PC-3 (cell line): ENCODE measurements around the gene FAM107B. TPM values are rescaled to one million over a fixed set of nuclear protein-coding genes. Genes with fewer than 3 reads are reported as not detected.

Experiments
- ATAC-seq: fragments of 200-7000 bp; cut with Tn5 transposase; 2 replicates; pipeline ENCODE4 v1.9.1; 2020; ENCODE audit warnings: mild to moderate bottlenecking, moderate library complexity
- BruUV-seq: library from RNA; stranded (reverse); fragments of 400-500 nt; replicated peaks from 2 replicates; lab custom pipeline; 2021; lab: Mats Ljungman, UMichigan
- CTCF ChIA-PET: fragments of 300-600 bp; sonication (Branson Sonifier 250); formaldehyde crosslinking; loops from one replicate; lab custom pipeline; 2022; ENCODE audit warnings: antibody characterized with exemption; lab: Charles Lee
- POLR2A ChIA-PET: fragments of 300-600 bp; sonication (Branson Sonifier 250); formaldehyde crosslinking; loops from one replicate; lab custom pipeline; 2022; ENCODE audit warnings: antibody characterized with exemption; ENCODE audit not compliant: unreplicated experiment; lab: Charles Lee
- DNase-seq: peaks from one replicate; pipeline ENCODE4 v3.0.0-alpha.2; 2015
- H2AFZ ChIP-seq: fragments of 300-600 bp; sonication (generic); 2 replicates; pipeline ENCODE4 v1.6.0; 2016; ENCODE audit warnings: antibody characterized with exemption, low read length
- H3F3A ChIP-seq: fragments of 300-600 bp; sonication (generic); one replicate; pipeline ENCODE4 v1.6.0; 2017; ENCODE audit warnings: antibody characterized with exemption, low read length, control low read depth, mild to moderate bottlenecking; ENCODE audit not compliant: unreplicated experiment
- H3K27ac ChIP-seq: fragments of 300-600 bp; sonication (generic); 2 replicates; pipeline ENCODE4 v1.5.1; 2016; ENCODE audit warnings: mild to moderate bottlenecking, low read length
- H3K27me3 ChIP-seq: fragments of 300-600 bp; sonication (generic); 2 replicates; pipeline ENCODE4 v1.6.1; 2016; ENCODE audit warnings: low read length, mixed read lengths
- H3K36me3 ChIP-seq: fragments of 300-600 bp; sonication (generic); 2 replicates; pipeline ENCODE4 v1.6.1; 2016; ENCODE audit warnings: low read depth, mixed run types, low read length, mixed read lengths
- H3K4me1 ChIP-seq: fragments of 300-600 bp; sonication (generic); 2 replicates; pipeline ENCODE4 v1.5.1; 2016; ENCODE audit warnings: low read length; ENCODE audit not compliant: insufficient read depth
- H3K4me2 ChIP-seq: fragments of 300-600 bp; sonication (generic); 2 replicates; pipeline ENCODE4 v1.6.0; 2016; ENCODE audit warnings: low read length
- H3K4me3 ChIP-seq: fragments of 300-600 bp; sonication (generic); 2 replicates; pipeline ENCODE4 v1.5.1; 2016; ENCODE audit warnings: mild to moderate bottlenecking, low read length, mixed read lengths
- H3K79me2 ChIP-seq: fragments of 300-600 bp; sonication (generic); 2 replicates; pipeline ENCODE4 v1.6.1; 2017; ENCODE audit warnings: low read length, mixed read lengths
- H3K9ac ChIP-seq: fragments of 300-600 bp; sonication (generic); 2 replicates; pipeline ENCODE4 v1.6.0; 2016; ENCODE audit warnings: mild to moderate bottlenecking, low read length
- H3K9me2 ChIP-seq: fragments of 300-600 bp; sonication (generic); replicated peaks from 2 replicates; pipeline ENCODE4 v1.6.1; 2016; ENCODE audit warnings: mixed run types, low read length, mixed read lengths
- H3K9me3 ChIP-seq: fragments of 300-600 bp; sonication (generic); 2 replicates; pipeline ENCODE4 v1.6.1; 2016; ENCODE audit warnings: low read length, mixed read lengths
- H4K20me1 ChIP-seq: fragments of 300-600 bp; sonication (generic); 2 replicates; pipeline ENCODE4 v1.6.1; 2016; ENCODE audit warnings: low read length, mixed read lengths
- CTCF ChIP-seq: fragments of 300-600 bp; sonication (generic); conservative IDR thresholded peaks from 2 replicates; pipeline ENCODE4 v1.5.1; 2017; ENCODE audit warnings: antibody characterized with exemption, low read depth, mild to moderate bottlenecking, low read length
- EZH2 ChIP-seq: fragments of 300-600 bp; sonication (generic); IDR thresholded peaks from one replicate; pipeline ENCODE4 v1.6.1; 2017; ENCODE audit warnings: antibody characterized with exemption, mild to moderate bottlenecking, low read length; ENCODE audit not compliant: unreplicated experiment
- EZH2phosphoT487 ChIP-seq: fragments of 300-600 bp; sonication (generic); IDR thresholded peaks from 2 replicates; pipeline ENCODE4 v1.6.1; 2018; ENCODE audit warnings: mild to moderate bottlenecking, antibody characterized with exemption, low read length, borderline replicate concordance
- intact Hi-C: fragments of 100-400 bp; cut with micrococcal nuclease; formaldehyde crosslinking; loops from 2 replicates; pipeline ENCODE4 v1.9.0; 2023
- total RNA-seq: library from RNA; depleted of rRNA; stranded (reverse); fragments of >200 nt; gene quantifications from 2 replicates; pipeline ENCODE4 v1.2.3, GENCODE V29; 2014

FAM107B gene
- total RNA-seq, 1 experiment from 2014 or later = 36.6 TPM

GRCh38 chr10:14588084-14588937 lies 186.4 kb downstream of the FAM107B start:
- POLR2A ChIA-PET = interaction anchor here (0.5 to 1.0 kb wide), 4 partner anchors 10 to 372 kb away, joined by 3 to 8 read pairs (median 4); no protein-coding TSS in a partner anchor
- Histone ChIP-seq H3K27me3 (no peaks in the 10 kb centered on the region), H3K79me2 (peaks cover 78% of the 10 kb centered on the region), H3K4me2 (peak overlapping the region; percentile 64), H4K20me1 (no peaks in the 10 kb centered on the region), H3K36me3 (peaks cover 18% of the 10 kb centered on the region; the same call in 1 of the 2 replicates), H3K4me3 (peak overlapping the region; percentile 37), H3K9ac (peak overlapping the region; percentile 83), H3K9me2 (no peaks in the 10 kb centered on the region), H3K27ac (peak overlapping the region; percentile 98), H3K4me1 (peaks cover 70% of the 10 kb centered on the region), H3K9me3 (no peaks in the 10 kb centered on the region), H2AFZ (no peak overlapping the region), H3F3A (no peaks in the 10 kb centered on the region)
- peak; percentile 64 for ATAC-seq
- DNase-seq = peak; percentile 77
- CTCF ChIA-PET = interaction anchor here (0.6 kb wide), 1 partner anchor 13 kb away, joined by 3 read pairs; no protein-coding TSS in a partner anchor
- intact Hi-C loops = loop anchor here (1.0 to 5.0 kb wide), 2 partner anchors 10 to 41 kb away; no protein-coding TSS in a partner anchor
- BruUV-seq = TSS peak; percentile 68
- TF ChIP-seq CTCF (no peak), EZH2phosphoT487 (no peak), EZH2 (no peak)

- no peak for DNase-seq
- H3K4me3 ChIP-seq = 0 out of 2 replicates have a peak overlapping the region, but pooled peaks have one; percentile 12
- H3K27me3 ChIP-seq = no peaks in the 10 kb centered on the region
- no peaks in the 10 kb centered on the region for H3K9me3 ChIP-seq
- H3K36me3 ChIP-seq = peaks cover 18% of the 10 kb centered on the region; the same call in 1 of the 2 replicates
- H3K4me1 ChIP-seq = peaks cover 67% of the 10 kb centered on the region
- POLR2A ChIA-PET = interaction anchor here (0.5 kb wide), 1 partner anchor 17 kb away, joined by 8 read pairs; no protein-coding TSS in a partner anchor
- TF ChIP-seq EZH2 (no peak), CTCF (no peak), EZH2phosphoT487 (no peak)
- H3K27ac ChIP-seq = peak overlapping the region; percentile 98
- CTCF ChIA-PET = no interaction called here
- TSS peak; percentile 33 for BruUV-seq
- no peaks in the 10 kb centered on the region for H4K20me1 ChIP-seq
- H3F3A ChIP-seq = no peaks in the 10 kb centered on the region
- H3K4me2 ChIP-seq = peak overlapping the region; percentile 64
- peak overlapping the region; percentile 83 for H3K9ac ChIP-seq
- peaks cover 84% of the 10 kb centered on the region for H3K79me2 ChIP-seq
- H3K9me2 ChIP-seq = no peaks in the 10 kb centered on the region
- H2AFZ ChIP-seq = no peak overlapping the region
- intact Hi-C loops = loop anchor here (1.0 to 5.0 kb wide), 2 partner anchors 9 to 40 kb away; no protein-coding TSS in a partner anchor
- ATAC-seq = peak; percentile 5
Measured at GRCh38 chr10:14587540-14588083, 187.1 kb downstream of the FAM107B start.
